SK-N-SH (cell line): ENCODE data around the gene PEX16. TPM values are rescaled to one million over a fixed set of nuclear protein-coding genes. Genes with fewer than 3 reads are reported as not detected.
A peak's percentile ranks its signal among the peaks of the same experiment; 100 is the strongest.

Experiments
- CTCF ChIA-PET: fragments of 300-600, 350-600 bp; formaldehyde crosslinking; extraction: SDS; loops from one replicate; lab custom pipeline; 2021; lab: Yijun Ruan, JAX
- POLR2A ChIA-PET: fragments of 350-600 bp; sonication (Branson Sonifier 250); formaldehyde crosslinking; extraction: SDS; loops from one replicate; lab custom pipeline; 2020; ENCODE audit warnings: antibody characterized with exemption, inconsistent platforms; lab: Yijun Ruan, JAX
- DNase-seq: peaks from one replicate; pipeline ENCODE4 v3.0.0; 2012
- H2AFZ ChIP-seq: fragments of 200-600 bp; sonication (generic); 2 replicates; pipeline ENCODE4 v1.8.1; 2016; ENCODE audit warnings: antibody characterized with exemption, mild to moderate bottlenecking, low read depth
- H3F3A ChIP-seq: fragments of 200-600 bp; sonication (generic); replicated peaks from 2 replicates; pipeline ENCODE3; 2016; ENCODE audit warnings: antibody characterized with exemption, mild to moderate bottlenecking; ENCODE audit not compliant: insufficient read depth
- H3K27ac ChIP-seq, 2 experiments: fragments of 200-500 bp in 1 of 2; fragments of 200-600 bp in 1 of 2; sonication (Bioruptor generic) in 1 of 2; sonication (generic), shearing (Covaris generic) in 1 of 2; 2 replicates each; pipeline versions ENCODE4 v1.5.1 to v1.6.1; 2014 to 2016; ENCODE audit warnings: low read depth in 2 of 2, inconsistent platforms in 1 of 2, low read length in 1 of 2, mild to moderate bottlenecking in 1 of 2, mixed read lengths in 1 of 2
- H3K27me3 ChIP-seq: fragments of 200-600 bp; sonication (generic), shearing (Covaris generic); 2 replicates; pipeline ENCODE4 v1.6.1; 2016; ENCODE audit warnings: mixed run types; ENCODE audit not compliant: insufficient read depth
- H3K36me3 ChIP-seq, 2 experiments: fragments of 200-500 bp in 1 of 2; fragments of 200-600 bp in 1 of 2; sonication (Bioruptor generic) in 1 of 2; sonication (generic) in 1 of 2; replicated peaks in 1 of 2; 2 replicates each; pipeline versions ENCODE3 to v1.5.1; 2014 to 2016; ENCODE audit warnings: low read length in 1 of 2, mild to moderate bottlenecking in 1 of 2; ENCODE audit not compliant: insufficient read depth in 2 of 2, control insufficient read depth in 1 of 2
- H3K4me1 ChIP-seq, 2 experiments: fragments of 200-500 bp in 1 of 2; fragments of 200-600 bp in 1 of 2; sonication (Bioruptor generic) in 1 of 2; sonication (generic), shearing (Covaris generic) in 1 of 2; 2 replicates each; pipeline versions ENCODE4 v1.5.1 to v1.6.1; 2014 to 2016; ENCODE audit warnings: low read depth in 1 of 2, low read length in 1 of 2, mixed run types in 1 of 2; ENCODE audit not compliant: insufficient read depth in 2 of 2, control insufficient read depth in 1 of 2
- H3K4me2 ChIP-seq: fragments of 200-600 bp; sonication (generic), shearing (Covaris generic); 2 replicates; pipeline ENCODE4 v1.6.1; 2017; ENCODE audit warnings: mixed run types
- H3K4me3 ChIP-seq, 2 experiments: fragments of 200-500 bp in 1 of 2; fragments of 200-600 bp in 1 of 2; sonication (Bioruptor generic) in 1 of 2; sonication (generic), shearing (Covaris generic) in 1 of 2; 2 replicates each; pipeline versions ENCODE4 v1.5.1 to v1.8.1; 2014 to 2016; ENCODE audit warnings: low read depth in 2 of 2, inconsistent platforms in 1 of 2, low read length in 1 of 2, mild to moderate bottlenecking in 1 of 2, mixed read lengths in 1 of 2, moderate library complexity in 1 of 2
- H3K79me2 ChIP-seq: fragments of 200-600 bp; sonication (generic); 2 replicates; pipeline ENCODE4 v1.8.1; 2017; ENCODE audit warnings: mild to moderate bottlenecking; ENCODE audit not compliant: insufficient read depth
- H3K9ac ChIP-seq: fragments of 200-600 bp; sonication (generic); 2 replicates; pipeline ENCODE4 v1.6.1; 2017; ENCODE audit warnings: mixed run types
- H3K9me2 ChIP-seq: fragments of 200-600 bp; sonication (generic); 2 replicates; pipeline ENCODE4 v1.6.1; 2017; ENCODE audit warnings: mixed run types
- H3K9me3 ChIP-seq: fragments of 200-600 bp; sonication (generic); 2 replicates; pipeline ENCODE4 v1.6.1; 2017; ENCODE audit warnings: mixed run types, mild to moderate bottlenecking, moderate library complexity
- H4K20me1 ChIP-seq: fragments of 200-600 bp; sonication (generic); 2 replicates; pipeline ENCODE4 v1.6.1; 2017; ENCODE audit warnings: mild to moderate bottlenecking, mixed run types; ENCODE audit not compliant: insufficient read depth
- CTCF ChIP-seq: fragments of 200-600 bp; sonication (generic); IDR thresholded peaks from 2 replicates; pipeline ENCODE4 v1.6.1; 2017; ENCODE audit warnings: antibody characterized with exemption, mild to moderate bottlenecking, moderate library complexity
- EZH2phosphoT487 ChIP-seq: fragments of 200-600 bp; sonication (generic); IDR thresholded peaks from 2 replicates; pipeline ENCODE4 v1.6.1; 2017; ENCODE audit warnings: low read depth, mixed run types, mild to moderate bottlenecking, antibody characterized with exemption, moderate library complexity, borderline replicate concordance
- GABPA ChIP-seq: IDR thresholded peaks from 2 replicates; pipeline ENCODE4 v1.4.0; 2012; ENCODE audit warnings: low read depth, mild to moderate bottlenecking
- IRF3 ChIP-seq: fragments of 150-350 bp; IDR thresholded peaks from 2 replicates; pipeline ENCODE4 v1.6.1; 2016; ENCODE audit warnings: mild to moderate bottlenecking, low read depth, low read length
- MXI1 ChIP-seq: IDR thresholded peaks from 2 replicates; pipeline ENCODE4 v1.6.1; 2012; ENCODE audit warnings: mild to moderate bottlenecking, low read depth, low read length, improper control_type of control experiment
- NFIC ChIP-seq: IDR thresholded peaks from 2 replicates; pipeline ENCODE4 v1.4.0; 2012; ENCODE audit warnings: borderline replicate concordance
- PBX3 ChIP-seq: IDR thresholded peaks from 2 replicates; pipeline ENCODE4; 2012
- REST ChIP-seq: IDR thresholded peaks from 2 replicates; pipeline ENCODE4 v1.6.1; 2012; ENCODE audit warnings: mild to moderate bottlenecking, low read depth, low read length, moderate library complexity
- SMC3 ChIP-seq: IDR thresholded peaks from 2 replicates; pipeline ENCODE4 v1.6.1; 2012; ENCODE audit warnings: low read depth, low read length, improper control_type of control experiment
- TCF12 ChIP-seq: IDR thresholded peaks from 2 replicates; pipeline ENCODE4 v1.4.0; 2012
- USF1 ChIP-seq: IDR thresholded peaks from 2 replicates; pipeline ENCODE4 v1.4.0; 2012; ENCODE audit warnings: low read depth, borderline replicate concordance
- WGBS: methylation state at CpG from one replicate; pipeline ENCODE4 v1.1.6; 2017; ENCODE audit warnings: low lambda C conversion rate; 5-methylcytosine and 5-hydroxymethylcytosine counted together
- polyA plus RNA-seq, 3 experiments: library from polyadenylated mRNA; depleted of rRNA; stranded (reverse); fragments of >200 nt; gene quantifications; 2 replicates each; pipeline ENCODE4 v1.2.3, GENCODE V29; 2012

The PEX16 gene
- polyA plus RNA-seq, 1 of the 3 experiments (the other 2 are of a cell fraction), result 46.4 TPM

- Histone ChIP-seq H3K4me2 (no peak overlapping the region), H3K4me3 (no peak overlapping the region), H3K27me3 (no peaks in the 10 kb centered on the region), H3K4me1 (peaks cover 0 to 22% of the 10 kb centered on the region in 2 experiments; a peak in 1 of 4 replicates), H3K36me3 (no peaks in the 10 kb centered on the region), H2AFZ (no peak overlapping the region), H3F3A (no peaks in the 10 kb centered on the region), H3K9ac (no peak overlapping the region), H3K9me3 (no peaks in the 10 kb centered on the region), H3K79me2 (no peaks in the 10 kb centered on the region), H3K9me2 (no peaks in the 10 kb centered on the region), H4K20me1 (no peaks in the 10 kb centered on the region), H3K27ac (no peak overlapping the region)
- ChIA-PET CTCF (interaction anchor here (1.0 to 2.2 kb wide), 2 partner anchors 8 to 19 kb away, joined by 3 to 10 read pairs; no protein-coding TSS in a partner anchor), POLR2A (interaction anchor here (0.6 to 0.7 kb wide), 2 partner anchors 8 to 229 kb away, joined by 3 read pairs; no protein-coding TSS in a partner anchor)
- DNase-seq, result peak; percentile 12
- WGBS, result 67% methylated on average over 9 of the region's 9 CpGs
- TF ChIP-seq GABPA (no peak), NFIC (no peak), REST (no peak), SMC3 (no peak), PBX3 (no peak), USF1 (no peak), TCF12 (no peak)
Measured at GRCh38 chr11:45890886-45891550, 26.7 kb downstream of the PEX16 start.

GRCh38 chr11:45889966-45890365 lies 27.7 kb downstream of the PEX16 start:
- Histone ChIP-seq H3K4me1 (peaks cover 0 to 21% of the 10 kb centered on the region in 2 experiments; a peak in 1 of 4 replicates), H3K27me3 (no peaks in the 10 kb centered on the region), H3K9ac (no peak overlapping the region), H3K9me2 (no peaks in the 10 kb centered on the region), H4K20me1 (0 out of 2 replicates have a peak, but pooled peaks cover 2% of the 10 kb centered on the region), H3F3A (no peaks in the 10 kb centered on the region), H3K4me2 (no peak overlapping the region), H3K9me3 (no peaks in the 10 kb centered on the region), H3K36me3 (no peaks in the 10 kb centered on the region), H3K4me3 (no peak overlapping the region), H3K79me2 (no peaks in the 10 kb centered on the region), H3K27ac (no peak overlapping the region), H2AFZ (no peak overlapping the region)
- DNase-seq, result no peak
- 73% methylated on average over 8 of the region's 9 CpGs for WGBS
- CTCF ChIA-PET, result interaction anchor here (1.0 to 2.2 kb wide), 2 partner anchors 9 to 18 kb away, joined by 3 to 10 read pairs; no protein-coding TSS in a partner anchor
- POLR2A ChIA-PET, result no interaction called here
- TF ChIP-seq IRF3 (no peak), CTCF (no peak), MXI1 (no peak), PBX3 (no peak), EZH2phosphoT487 (no peak), USF1 (no peak)
